Fibroblast of skin of left quadriceps (primary cell): ENCODE results near the gene SHC3.

ENCODE experiments used
- DNase-seq, 2 experiments: peaks; one replicate each; pipeline ENCODE4 v3.0.0-alpha.2; 2013; ENCODE audit warnings: low read depth in 2 of 2

The SHC3 gene

GRCh38 chr9:88959727-88960469, 218.7 kb downstream of the SHC3 start:
- DNase-seq = no peak

- no peak for DNase-seq
These were observed 221.1 kb downstream of the SHC3 start for GRCh38 chr9:88957526-88957925.
